ENCODE results near the gene TOPAZ1. TPM values are rescaled to one million over a fixed set of nuclear protein-coding genes. Genes with fewer than 3 reads are reported as not detected.

TOPAZ1 gene
- total RNA-seq, 1 experiment from 2014 or later = not detected

DNA sequence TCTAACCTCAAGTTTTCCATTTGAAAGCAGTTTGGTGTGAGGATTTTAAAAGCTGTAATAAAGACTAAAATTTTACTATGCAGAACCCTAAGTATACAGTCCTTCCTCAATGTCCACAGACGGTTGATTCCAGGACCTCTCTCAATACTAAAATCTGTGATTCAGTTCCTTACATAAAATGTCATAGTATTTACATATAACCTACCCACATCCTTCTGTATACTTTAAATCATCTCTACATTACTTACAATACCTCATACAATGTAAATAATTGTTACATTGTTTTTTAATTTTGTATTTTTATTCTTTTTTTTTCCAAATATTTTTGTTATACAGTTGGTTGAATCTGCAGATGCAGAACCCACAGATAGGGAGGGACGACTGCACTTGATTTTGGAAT is 2.8 kb upstream of the TOPAZ1 start:
- no peaks in the 10 kb centered on the region for H3K36me3 Mint-ChIP-seq (ENCODE audit: insufficient read depth in 1 of 3, low read depth in 3 of 3)
- no peaks in the 10 kb centered on the region for H3K9me3 ChIP-seq (ENCODE audit: control insufficient read depth, low read depth, low read length)
- H3K23ac ChIP-seq (ENCODE audit: insufficient read length, low read depth, low read length) = no peak overlapping the region
- DNase-seq = no peak
- H3K27ac ChIP-seq (ENCODE audit: insufficient read length, low read depth, low read length) = no peak overlapping the region
- H2BK15ac ChIP-seq (ENCODE audit: low read depth, low read length) = no peak overlapping the region
- H3K9me3 Mint-ChIP-seq = no peaks in the 10 kb centered on the region
- no peak overlapping the region for H2BK5ac ChIP-seq (ENCODE audit: insufficient read length, low read length)
- H3K14ac ChIP-seq (ENCODE audit: insufficient read depth, low read length) = no peak overlapping the region
- no peak overlapping the region for H3K9ac ChIP-seq (ENCODE audit: extremely low read depth, insufficient read length, low read length)
- no peak overlapping the region for H3K4me3 Mint-ChIP-seq
- TF ChIP-seq, protein P1, sequence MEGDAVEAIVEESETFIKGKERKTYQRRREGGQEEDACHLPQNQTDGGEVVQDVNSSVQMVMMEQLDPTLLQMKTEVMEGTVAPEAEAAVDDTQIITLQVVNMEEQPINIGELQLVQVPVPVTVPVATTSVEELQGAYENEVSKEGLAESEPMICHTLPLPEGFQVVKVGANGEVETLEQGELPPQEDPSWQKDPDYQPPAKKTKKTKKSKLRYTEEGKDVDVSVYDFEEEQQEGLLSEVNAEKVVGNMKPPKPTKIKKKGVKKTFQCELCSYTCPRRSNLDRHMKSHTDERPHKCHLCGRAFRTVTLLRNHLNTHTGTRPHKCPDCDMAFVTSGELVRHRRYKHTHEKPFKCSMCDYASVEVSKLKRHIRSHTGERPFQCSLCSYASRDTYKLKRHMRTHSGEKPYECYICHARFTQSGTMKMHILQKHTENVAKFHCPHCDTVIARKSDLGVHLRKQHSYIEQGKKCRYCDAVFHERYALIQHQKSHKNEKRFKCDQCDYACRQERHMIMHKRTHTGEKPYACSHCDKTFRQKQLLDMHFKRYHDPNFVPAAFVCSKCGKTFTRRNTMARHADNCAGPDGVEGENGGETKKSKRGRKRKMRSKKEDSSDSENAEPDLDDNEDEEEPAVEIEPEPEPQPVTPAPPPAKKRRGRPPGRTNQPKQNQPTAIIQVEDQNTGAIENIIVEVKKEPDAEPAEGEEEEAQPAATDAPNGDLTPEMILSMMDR (conservative IDR thresholded peaks at IDR 0.05) = no peak
- no peaks in the 10 kb centered on the region for H3K27me3 ChIP-seq (ENCODE audit: insufficient read depth, low read length)
- H2AFZ ChIP-seq (ENCODE audit: low read length) = no peak overlapping the region
- H3T11ph ChIP-seq (ENCODE audit: low read length) = no peak overlapping the region
- no peak overlapping the region for H3K56ac ChIP-seq (ENCODE audit: insufficient read length, low read depth, low read length)
- no peak overlapping the region for H2BK120ac ChIP-seq (ENCODE audit: low read depth, low read length, poor library complexity, severe bottlenecking)
- no CpG with 5 or more reads among the region's 2 CpGs for WGBS (ENCODE audit: extremely low coverage, insufficient read length, low lambda C conversion rate)
- H3K4me2 ChIP-seq (ENCODE audit: insufficient read depth, insufficient read length, low read length) = no peak overlapping the region
- no peak overlapping the region for H2AK5ac ChIP-seq (ENCODE audit: insufficient read length, low read length)
- H3K27ac Mint-ChIP-seq = no peak overlapping the region
- H4K8ac ChIP-seq (replicated peaks; ENCODE audit: insufficient read length, low read depth, low read length) = no peak overlapping the region
- 0 out of 2 replicates have a peak, but pooled peaks cover 3% of the 10 kb centered on the region for H3K27me3 Mint-ChIP-seq (ENCODE audit: low read depth)
- no peak overlapping the region for H3K4ac ChIP-seq (ENCODE audit: low read depth, low read length)
- H3K4me1 ChIP-seq (ENCODE audit: insufficient read depth, low read length) = no peaks in the 10 kb centered on the region
- no peaks in the 10 kb centered on the region for H3K23me2 ChIP-seq (ENCODE audit: insufficient read length, low read depth, low read length, poor library complexity, severe bottlenecking)
- no peak overlapping the region for H4K91ac ChIP-seq (ENCODE audit: insufficient read length, low read depth, low read length)
- H3K18ac ChIP-seq (ENCODE audit: insufficient read length, low read depth, low read length) = no peak overlapping the region
- no peaks in the 10 kb centered on the region for H4K20me1 ChIP-seq (ENCODE audit: control insufficient read depth, insufficient read depth, insufficient read length)
- H3K4me1 Mint-ChIP-seq = peaks cover 8 to 12% of the 10 kb centered on the region in 2 experiments
- no peaks in the 10 kb centered on the region for H3K79me1 ChIP-seq (ENCODE audit: insufficient read depth, low read depth, low read length, poor library complexity, severe bottlenecking)
- H3K79me2 ChIP-seq (ENCODE audit: insufficient read depth, low read length) = no peaks in the 10 kb centered on the region
- H2BK20ac ChIP-seq (ENCODE audit: low read depth, low read length, poor library complexity, severe bottlenecking) = no peak overlapping the region
- no peak overlapping the region for H4K5ac ChIP-seq (ENCODE audit: insufficient read length, low read depth, low read length)
- H2BK12ac ChIP-seq (ENCODE audit: insufficient read length, low read depth, low read length) = no peak overlapping the region
